ENCODE measurements around the gene CXorf66.
"Not testable (repeated sequence)": the region's sequence is repeated elsewhere in the genome, so short reads cannot be mapped to it uniquely, and the experiment has no call there.

CXorf66 gene

DNA sequence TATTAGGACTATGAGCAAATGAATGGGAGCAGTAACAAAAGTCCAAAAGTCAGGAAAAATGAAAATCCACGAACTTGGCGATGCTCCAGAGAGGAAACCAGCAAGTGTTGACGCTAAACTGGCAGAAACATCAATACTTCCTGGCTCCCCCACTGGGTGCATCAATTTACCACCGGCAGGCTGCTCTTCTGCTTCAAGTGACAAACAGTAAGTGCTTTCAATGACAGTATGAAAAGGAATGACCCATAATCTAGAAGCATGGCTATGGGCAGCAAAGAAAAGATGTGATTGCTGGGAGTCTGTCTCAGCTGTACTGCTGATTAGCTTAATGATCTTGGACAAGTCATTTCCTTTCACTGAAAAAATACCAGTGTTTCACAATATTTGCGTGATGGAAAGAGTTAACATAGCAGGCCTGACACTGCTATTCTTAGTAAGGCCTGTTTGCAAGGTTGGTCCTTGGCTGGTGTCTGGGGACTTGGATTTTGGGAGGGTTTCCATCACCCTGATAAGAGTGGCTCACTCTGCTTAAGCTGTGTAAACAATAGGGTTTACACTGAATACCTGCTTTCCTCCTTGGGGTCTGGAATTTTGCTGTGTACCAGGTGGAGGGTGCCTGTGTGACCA, 41.1 kb downstream of the CXorf66 start:
- no peak for DNase-seq

DNA sequence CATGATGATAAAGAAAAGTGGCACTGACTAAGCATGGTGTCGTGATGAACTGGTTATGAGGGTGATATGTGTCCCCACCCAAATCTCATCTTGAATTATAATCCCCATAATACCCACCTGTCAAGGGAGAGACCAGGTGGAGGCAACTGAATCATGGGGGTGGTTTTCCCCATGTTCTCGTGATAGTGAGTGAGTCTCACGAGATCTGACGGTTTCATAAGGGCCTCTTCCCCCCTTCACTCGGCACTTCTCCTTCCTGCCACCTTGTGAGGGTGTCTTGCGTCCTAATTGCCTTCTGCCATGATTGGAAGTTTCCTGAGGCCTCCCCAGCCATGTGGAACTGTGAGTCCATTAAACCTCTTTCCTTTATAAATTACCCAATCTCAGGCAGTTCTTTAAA, 44.2 kb downstream of the CXorf66 start:
- DNase-seq = not testable (repeated sequence)

DNA sequence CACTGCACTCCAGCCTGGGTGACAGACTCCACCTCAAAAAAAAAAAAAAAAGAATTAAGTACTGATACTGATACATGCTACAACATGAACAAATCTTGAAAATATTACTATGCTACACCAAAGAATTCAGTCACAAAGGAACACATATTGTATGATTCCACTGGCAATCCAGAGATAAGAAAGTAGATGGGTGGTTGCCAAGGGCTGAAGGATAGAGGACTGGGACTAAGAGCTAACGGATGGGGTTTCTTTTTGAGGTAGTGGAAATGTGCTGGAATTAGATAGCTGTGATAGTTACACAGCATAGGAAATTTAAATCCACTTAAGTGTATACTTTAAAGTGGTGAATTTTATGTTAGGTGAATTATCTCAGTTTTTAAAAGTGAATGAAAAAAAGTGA, 45.0 kb downstream of the CXorf66 start:
- no peak for DNase-seq

DNA sequence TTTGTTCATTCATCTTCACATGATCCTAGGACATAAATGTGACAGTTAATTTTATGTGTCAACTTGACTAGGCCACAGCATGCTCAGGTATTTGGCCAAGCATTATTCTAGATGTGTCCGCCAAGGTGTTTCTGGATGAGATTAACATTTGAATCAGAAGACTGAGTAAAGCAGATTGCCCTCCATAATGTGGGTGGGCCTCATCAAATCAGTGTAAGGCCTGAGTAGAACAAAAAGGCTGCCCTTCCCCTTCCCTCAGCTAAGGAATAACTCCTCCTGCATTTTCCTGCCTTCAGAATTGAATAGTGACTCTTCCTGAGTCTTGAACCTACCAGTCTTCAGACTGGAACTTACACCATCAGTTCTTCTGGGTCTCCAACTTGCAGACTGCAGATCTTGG, 50.9 kb downstream of the CXorf66 start:
- DNase-seq = no peak

DNA sequence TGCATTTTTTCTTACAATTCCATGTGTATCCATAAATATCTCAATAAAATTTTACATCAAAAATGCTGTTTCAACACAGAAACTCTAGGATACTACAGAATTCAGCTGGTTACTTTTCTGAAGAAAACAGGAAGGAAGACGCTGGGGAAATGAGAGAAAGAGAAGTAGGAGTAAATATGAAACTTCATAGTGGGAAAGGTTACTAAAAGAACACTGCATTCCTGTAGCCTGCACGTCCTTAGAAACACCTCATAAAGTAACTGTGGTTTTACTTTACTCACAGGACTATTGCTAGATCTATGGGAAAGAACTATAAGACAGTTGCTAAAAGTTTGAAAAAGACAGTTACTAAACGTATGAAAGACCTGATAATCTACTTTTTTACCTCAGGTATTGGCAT, 55.6 kb downstream of the CXorf66 start:
- DNase-seq = no peak

DNA sequence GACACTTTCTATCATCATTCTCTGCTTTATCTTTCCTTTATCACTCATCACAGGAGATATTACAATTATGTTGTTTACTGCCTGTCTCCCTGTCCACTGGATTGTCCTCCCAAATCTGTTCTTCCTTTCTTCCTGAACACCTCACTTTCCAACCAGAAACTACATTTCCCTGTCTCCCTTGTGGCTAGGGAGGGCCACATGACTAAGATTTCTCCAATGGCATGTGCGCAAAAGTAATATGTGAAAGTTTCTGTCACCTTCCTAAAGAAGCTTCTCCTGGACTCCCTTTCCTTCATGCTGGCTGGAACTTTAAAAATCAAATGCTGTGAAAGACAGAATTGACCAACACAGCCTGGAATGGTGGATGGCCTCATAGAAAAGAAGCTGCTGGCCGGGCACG, 58.2 kb downstream of the CXorf66 start:
- DNase-seq = no peak

DNA sequence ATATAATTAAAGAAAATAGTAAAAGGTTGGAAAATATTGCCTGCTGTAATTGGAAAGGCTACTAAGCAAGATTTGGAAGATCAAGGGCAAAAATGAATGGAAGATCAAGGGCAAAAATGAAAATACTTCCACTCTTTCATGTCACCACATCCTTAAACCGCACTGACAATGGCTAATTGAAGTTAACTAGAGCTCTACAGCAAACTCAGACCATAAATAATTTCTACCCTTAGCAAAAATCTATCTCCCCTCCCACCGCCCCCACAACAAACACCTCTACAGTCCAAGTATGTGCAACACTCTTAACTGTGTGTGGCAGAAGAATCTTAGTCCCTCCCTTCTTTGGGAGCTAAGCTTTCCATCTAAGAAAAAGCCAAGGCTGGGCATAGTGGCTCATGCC, 59.6 kb downstream of the CXorf66 start:
- no peak for DNase-seq
